Measurements from ENCODE around the gene STAT5B.

GRCh38 chr17:42316755-42317154 is 40.6 kb upstream of the STAT5B start:
- TF ChIP-seq, protein P1, sequence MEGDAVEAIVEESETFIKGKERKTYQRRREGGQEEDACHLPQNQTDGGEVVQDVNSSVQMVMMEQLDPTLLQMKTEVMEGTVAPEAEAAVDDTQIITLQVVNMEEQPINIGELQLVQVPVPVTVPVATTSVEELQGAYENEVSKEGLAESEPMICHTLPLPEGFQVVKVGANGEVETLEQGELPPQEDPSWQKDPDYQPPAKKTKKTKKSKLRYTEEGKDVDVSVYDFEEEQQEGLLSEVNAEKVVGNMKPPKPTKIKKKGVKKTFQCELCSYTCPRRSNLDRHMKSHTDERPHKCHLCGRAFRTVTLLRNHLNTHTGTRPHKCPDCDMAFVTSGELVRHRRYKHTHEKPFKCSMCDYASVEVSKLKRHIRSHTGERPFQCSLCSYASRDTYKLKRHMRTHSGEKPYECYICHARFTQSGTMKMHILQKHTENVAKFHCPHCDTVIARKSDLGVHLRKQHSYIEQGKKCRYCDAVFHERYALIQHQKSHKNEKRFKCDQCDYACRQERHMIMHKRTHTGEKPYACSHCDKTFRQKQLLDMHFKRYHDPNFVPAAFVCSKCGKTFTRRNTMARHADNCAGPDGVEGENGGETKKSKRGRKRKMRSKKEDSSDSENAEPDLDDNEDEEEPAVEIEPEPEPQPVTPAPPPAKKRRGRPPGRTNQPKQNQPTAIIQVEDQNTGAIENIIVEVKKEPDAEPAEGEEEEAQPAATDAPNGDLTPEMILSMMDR (IDR thresholded peaks at IDR 0.05; ENCODE audit: low read length) = no peak
- TF ChIP-seq EZH2phosphoT487 (IDR thresholded peaks at IDR 0.05; ENCODE audit: low read length) = no peak

Measured in MM.1S (cell line).